Sigmoid colon (tissue), 4 donors: Measurements from ENCODE around the gene TARS2.

Experiments
- EP300 ChIP-seq, 4 donors: sonication (generic); formaldehyde crosslinking; IDR thresholded peaks; one replicate each; pipeline ENCODE4 v1.6.1; 2017; ENCODE audit warnings: antibody characterized with exemption in 4 of 4
- POLR2A ChIP-seq, 2 donors: fragments of 450-650 bp; IDR thresholded peaks; one replicate each; pipeline ENCODE4 v1.6.1; 2016; ENCODE audit warnings: antibody characterized with exemption in 2 of 2, mild to moderate bottlenecking in 2 of 2, moderate library complexity in 2 of 2
- POLR2AphosphoS5 ChIP-seq, 4 donors: sonication (generic); formaldehyde crosslinking; IDR thresholded peaks; one replicate each; pipeline ENCODE4 v1.6.1; 2017; ENCODE audit warnings: antibody characterized with exemption in 4 of 4
- TF ChIP-seq, protein P1 (sequence below), 4 experiments: fragments of 450-650 bp in 3 of 4; fragments of 200-600 bp in 1 of 4; IDR thresholded peaks; one replicate each; pipeline ENCODE4 v1.5.1; 2016 to 2019; ENCODE audit warnings: antibody characterized with exemption in 4 of 4, mild to moderate bottlenecking in 3 of 4, moderate library complexity in 2 of 4

DNA sequence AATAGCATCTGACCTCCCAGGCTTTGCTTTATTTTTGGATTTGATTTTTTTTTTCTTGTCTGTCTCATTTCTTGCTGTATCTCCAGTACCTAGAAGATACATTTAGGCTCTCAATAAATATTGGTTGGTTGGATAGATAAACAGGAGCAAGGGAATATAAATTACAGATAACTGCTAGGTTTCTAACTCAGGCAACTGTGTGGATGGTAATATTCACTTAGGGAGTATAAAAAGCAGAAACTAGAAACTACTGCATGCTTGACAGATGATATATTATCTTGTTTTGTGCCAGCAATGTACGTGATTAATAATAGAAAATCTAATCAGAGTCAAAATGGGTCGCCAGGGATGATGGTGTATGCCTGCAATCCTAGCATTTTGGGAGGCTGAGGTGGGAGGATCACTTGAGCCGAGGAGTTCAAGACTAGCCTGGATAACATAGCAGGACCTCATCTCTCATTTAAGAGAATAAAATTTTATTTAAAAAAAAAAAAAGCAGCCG is 31.0 kb upstream of the TARS2 start:
- TF ChIP-seq POLR2A (IDR thresholded peaks at IDR 0.05) = no peak
- TF ChIP-seq, protein P1, sequence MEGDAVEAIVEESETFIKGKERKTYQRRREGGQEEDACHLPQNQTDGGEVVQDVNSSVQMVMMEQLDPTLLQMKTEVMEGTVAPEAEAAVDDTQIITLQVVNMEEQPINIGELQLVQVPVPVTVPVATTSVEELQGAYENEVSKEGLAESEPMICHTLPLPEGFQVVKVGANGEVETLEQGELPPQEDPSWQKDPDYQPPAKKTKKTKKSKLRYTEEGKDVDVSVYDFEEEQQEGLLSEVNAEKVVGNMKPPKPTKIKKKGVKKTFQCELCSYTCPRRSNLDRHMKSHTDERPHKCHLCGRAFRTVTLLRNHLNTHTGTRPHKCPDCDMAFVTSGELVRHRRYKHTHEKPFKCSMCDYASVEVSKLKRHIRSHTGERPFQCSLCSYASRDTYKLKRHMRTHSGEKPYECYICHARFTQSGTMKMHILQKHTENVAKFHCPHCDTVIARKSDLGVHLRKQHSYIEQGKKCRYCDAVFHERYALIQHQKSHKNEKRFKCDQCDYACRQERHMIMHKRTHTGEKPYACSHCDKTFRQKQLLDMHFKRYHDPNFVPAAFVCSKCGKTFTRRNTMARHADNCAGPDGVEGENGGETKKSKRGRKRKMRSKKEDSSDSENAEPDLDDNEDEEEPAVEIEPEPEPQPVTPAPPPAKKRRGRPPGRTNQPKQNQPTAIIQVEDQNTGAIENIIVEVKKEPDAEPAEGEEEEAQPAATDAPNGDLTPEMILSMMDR (IDR thresholded peaks at IDR 0.05) = no peak
- no peak for TF ChIP-seq EP300 (IDR thresholded peaks at IDR 0.05)
- no peak for TF ChIP-seq POLR2AphosphoS5 (IDR thresholded peaks at IDR 0.05)
